Stimulated activated CD8-positive, alpha-beta memory T cell treated with anti-CD3 and anti-CD28 coated beads, Interleukin-15, amount 100 ng/mL, for 1 hour (primary cell): Measurements from ENCODE around the gene ASMTL.
"Not testable (repeated sequence)": the region's sequence is repeated elsewhere in the genome, so short reads cannot be mapped to it uniquely, and the experiment has no call there.

Experiments
- DNase-seq: peaks from one replicate; pipeline ENCODE4 v3.0.0-alpha.2; 2020; ENCODE audit warnings: low read depth

ASMTL gene, protein sequence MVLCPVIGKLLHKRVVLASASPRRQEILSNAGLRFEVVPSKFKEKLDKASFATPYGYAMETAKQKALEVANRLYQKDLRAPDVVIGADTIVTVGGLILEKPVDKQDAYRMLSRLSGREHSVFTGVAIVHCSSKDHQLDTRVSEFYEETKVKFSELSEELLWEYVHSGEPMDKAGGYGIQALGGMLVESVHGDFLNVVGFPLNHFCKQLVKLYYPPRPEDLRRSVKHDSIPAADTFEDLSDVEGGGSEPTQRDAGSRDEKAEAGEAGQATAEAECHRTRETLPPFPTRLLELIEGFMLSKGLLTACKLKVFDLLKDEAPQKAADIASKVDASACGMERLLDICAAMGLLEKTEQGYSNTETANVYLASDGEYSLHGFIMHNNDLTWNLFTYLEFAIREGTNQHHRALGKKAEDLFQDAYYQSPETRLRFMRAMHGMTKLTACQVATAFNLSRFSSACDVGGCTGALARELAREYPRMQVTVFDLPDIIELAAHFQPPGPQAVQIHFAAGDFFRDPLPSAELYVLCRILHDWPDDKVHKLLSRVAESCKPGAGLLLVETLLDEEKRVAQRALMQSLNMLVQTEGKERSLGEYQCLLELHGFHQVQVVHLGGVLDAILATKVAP

DNA sequence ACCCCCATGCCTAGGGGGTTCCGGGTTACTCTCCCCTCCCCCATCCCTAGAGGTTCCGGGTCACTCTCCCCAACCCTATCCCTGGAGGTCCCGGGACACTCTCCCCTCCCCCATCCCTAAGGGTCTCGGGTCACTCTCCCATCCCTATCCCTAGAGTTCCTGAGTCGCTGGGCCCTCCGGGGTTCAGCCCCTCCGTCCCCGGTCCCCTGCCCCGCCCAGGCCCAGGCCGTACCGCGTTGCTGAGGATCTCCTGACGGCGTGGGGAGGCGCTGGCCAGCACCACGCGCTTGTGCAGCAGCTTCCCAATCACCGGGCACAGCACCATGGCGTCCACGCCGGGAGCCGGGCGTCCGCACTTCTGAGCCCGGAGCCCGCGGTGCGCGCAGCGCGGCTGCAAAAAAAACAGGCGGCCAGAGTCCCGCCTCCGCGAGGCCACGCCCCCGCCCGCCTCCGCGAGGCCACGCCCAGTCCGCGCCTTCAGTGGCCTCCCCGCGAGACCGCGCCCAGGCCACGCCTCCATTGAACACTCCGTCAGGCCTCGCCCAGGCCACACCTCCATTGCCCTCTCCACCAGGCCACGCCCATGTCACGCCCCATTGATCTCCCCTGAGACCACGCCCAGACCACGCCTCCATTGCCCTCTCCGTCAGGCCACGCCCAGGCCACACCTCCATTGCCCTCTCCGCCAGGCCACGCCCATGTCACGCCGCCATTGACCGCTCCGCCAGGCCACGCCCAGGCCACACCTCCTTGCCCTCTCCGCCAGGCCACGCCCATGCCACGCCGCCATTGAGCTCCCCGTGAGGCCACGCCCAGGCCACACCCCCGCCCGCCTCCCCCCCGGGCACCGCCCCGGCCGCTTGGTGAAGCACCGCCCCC lies at the start of gene ASMTL:
Gene ASMTL (minus strand): TSS at position 394 of the 879 bp plus-strand sequence. CDS start 69 bp downstream, at position 325.
- peak; percentile 100 for DNase-seq

DNA sequence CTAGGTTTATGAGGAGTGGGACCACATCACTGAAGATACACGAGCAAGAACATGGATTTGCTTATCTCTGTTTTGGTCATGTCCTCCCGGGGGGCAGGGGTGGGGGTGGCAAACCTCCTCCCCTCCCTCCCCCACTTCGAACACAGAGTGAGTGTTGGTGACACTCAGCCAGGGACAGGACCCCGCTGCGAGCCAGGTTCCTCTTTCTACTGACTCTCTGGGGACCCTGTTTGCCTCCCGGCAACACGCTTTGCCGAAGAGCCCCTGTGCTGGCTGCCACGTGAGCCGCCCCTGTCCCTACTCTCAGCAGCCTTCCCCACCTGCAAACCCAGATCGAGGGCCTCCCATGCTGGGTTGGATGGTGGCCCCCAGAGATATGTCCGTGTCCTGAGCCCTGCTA lies 49.5 kb upstream of the ASMTL start:
- DNase-seq = no peak

DNA sequence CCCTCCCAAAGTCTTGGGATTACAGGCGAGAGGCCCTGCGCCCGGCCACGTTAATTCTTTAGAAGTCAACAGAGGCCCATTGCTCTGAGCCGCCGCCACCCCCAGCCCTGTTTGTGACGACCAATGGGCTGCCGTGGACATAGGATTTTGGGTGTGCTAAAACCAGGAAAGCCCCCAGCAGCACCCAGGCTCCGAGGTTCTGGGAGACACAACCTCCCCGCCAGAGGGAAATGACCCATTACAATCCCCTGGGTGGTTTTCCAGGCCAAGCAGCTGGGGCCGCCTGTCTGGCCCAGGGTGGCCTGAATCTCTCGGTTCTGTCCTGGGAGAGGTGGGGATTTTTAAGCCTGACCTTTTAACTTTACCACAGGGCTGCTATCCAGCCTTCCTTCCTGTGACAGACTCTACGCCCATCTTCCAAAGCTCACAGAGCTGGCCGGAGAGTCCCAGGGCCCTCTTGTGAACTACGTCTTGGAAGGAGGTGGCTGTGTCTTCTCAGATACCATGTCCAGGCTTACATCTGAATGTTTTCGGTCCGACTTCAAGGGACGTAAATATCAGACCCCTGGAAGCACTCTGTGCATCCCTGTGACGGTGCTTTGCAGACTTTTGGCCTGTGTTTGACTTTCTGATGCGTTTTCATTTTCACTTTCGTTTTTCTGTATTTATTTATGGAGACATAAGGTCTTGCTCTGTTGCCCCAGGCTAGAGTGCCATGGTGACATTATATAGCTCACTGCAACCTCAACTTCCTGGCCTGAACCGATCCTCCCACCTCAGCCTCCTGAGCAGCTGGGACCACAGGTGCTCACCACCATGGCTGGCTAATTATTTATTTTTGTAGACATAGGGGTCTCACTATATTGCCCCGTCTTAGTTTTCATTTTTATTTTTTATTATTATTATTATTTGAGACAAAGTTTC lies 48.3 kb upstream of the ASMTL start:
- DNase-seq = no peak

DNA sequence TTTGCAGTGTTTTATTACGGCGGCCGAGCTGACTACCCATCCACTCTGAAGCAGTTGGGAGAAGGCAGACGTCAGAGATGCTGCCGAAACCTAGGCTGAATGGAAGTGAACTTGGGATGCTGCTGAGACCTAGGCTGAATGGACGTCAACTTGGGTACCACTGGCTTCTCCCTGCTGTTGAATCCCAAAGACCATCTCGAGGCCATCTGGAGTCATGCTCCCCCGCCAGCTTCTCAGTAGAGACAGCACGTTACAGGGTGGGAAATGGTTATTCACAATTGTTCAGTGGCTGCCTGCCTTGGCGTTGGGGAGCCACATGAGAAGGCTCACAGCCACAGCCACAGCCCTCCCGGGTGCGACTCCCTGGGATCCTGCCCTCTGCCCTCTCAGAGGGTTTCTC lies 43.4 kb upstream of the ASMTL start:
- no peak for DNase-seq

DNA sequence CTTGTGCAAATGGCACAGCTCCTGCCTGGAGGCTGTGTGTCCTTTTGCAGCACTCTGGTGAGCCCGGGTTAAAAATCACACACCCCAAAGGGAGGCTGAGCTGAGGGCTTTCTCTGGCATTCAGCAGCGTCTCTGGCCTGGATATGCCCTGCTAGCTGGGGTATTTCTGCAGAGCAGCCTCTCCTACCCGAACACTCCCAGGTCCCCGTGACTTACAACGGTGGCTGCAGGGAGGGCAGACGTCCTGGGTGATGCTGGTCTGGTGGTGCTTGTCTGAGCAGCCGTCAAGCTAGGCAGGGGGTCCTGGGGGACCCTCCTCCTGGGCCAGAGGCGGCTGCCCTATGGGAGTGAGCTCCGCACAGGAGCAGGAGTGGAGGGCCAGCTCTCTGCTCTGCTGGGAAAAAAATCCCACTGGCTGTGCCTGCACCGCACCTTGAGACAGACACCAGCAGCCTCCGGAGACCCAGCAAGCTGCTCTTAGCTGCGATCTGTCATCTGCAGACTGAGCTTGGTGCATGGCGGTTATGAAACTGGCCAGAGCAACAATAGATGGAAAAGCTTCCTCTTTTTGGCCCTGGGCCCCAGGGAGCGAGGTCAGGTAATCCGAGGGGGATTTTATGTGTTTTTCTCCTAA lies 41.3 kb upstream of the ASMTL start:
- no peak for DNase-seq

DNA sequence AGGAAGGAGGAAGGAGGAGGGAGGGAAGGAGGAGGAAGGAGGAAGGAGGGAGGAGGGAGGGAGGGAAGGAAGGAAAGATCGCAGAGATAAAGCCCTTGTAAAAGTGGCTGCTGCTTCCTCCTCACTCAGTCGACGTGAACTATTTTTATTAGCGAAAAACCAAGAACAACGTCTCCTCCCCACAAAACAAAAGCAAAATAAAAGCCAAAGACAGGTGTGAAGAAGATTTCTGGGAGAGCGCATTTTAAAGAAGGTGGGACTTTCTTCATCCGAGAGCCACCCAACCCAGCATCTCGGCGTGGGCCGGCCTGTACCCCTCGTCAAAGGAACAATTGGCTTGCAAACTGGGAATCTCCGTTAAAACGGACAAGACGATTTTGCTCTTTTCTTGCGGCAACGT lies 40.7 kb upstream of the ASMTL start:
- no peak for DNase-seq

DNA sequence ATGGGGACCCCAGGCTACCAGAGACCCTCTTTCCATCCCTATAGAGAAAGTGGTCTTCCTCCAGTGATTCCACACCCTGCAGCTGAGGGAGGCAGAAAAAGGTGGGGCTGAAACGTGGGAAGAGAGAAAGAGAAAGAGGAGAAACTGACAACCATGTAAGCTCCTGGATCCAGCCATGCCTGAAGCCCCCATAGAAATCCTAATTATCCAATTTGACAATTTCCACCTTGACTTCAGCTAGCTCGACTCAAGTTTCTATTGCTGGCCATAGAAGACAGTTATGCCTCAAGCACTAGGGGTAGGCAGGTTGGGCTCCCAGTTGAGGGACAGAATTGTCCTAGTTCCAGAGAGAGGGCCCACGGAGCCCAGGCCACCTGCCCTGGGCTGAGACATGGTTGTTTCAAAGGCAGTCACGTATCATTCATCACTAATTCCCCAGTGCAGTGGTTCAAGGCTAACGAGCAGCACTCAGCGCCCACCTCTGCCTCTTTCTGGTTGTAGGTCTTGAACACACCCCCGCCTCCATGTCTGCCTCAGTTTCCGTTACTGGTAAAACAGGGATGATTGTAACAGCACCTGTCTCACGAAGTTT lies 39.8 kb upstream of the ASMTL start:
- DNase-seq = no peak

DNA sequence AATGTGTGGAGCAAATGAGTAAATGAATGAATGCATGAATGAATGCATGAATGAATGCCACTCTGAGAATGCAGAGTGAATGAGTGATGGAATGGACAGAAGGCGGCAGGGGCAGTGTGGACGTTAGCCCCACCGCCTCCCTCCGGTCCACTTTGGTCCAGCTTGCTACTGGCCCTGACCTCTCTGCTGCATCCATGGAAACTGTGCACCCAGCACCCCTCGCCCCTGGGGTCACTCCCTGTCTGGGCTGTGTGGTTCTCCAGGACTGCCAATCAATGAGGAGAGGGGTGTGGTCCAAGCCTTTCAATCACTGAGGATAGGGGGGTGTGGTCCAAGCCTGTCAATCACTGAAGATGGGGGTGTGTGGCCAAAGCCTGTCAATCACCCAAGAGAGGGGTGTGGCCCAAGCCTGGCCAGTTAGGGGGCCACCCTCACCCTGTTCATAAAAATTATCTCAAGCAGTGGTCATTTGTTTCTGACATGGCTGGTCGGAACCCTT lies 39.2 kb upstream of the ASMTL start:
- no peak for DNase-seq

DNA sequence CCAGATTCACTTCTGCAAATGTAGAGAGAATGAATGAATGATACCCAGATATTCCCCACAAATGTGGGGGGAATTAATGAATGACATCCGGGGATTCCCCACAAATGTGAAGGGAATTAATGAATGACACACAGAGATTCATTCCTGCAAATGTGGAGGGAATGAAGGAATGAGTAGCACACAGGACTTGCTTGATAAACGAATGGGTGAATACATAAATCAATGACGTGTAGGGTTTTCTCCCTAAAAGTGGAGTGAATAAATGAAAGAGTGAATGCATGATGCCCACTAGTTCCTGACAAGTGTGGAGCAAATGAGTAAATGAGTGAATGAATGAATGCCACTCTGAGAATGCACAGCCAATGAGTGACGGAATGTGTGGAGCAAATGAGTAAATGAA lies 38.5 kb upstream of the ASMTL start:
- DNase-seq = not testable (repeated sequence)

DNA sequence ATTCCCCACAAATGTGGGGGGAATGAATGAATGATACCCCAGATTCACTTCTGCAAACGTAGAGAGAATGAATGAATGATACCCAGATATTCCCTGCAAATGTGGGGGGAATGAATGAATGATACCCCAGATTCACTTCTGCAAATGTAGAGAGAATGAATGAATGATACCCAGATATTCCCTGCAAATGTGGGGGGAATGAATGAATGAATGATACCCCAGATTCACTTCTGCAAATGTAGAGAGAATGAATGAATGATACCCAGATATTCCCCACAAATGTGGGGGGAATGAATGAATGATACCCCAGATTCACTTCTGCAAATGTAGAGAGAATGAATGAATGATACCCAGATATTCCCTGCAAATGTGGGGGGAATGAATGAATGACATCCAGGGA lies 38.0 kb upstream of the ASMTL start:
- not testable (repeated sequence) for DNase-seq

DNA sequence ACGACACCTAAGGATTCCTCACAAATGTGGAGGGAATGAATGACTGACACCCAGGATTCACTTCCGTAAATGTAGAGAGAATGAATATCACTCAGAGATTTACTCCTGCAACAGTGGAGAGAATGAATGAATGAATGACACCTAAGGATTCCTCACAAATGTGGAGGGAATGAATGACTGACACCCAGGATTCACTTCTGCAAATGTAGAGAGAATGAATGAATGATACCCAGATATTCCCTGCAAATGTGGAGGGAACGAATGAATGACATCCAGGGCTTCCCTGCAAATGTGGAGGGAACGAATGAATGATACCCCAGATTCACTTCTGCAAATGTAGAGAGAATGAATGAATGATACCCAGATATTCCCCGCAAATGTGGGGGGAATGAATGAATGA lies 36.6 kb upstream of the ASMTL start:
- DNase-seq = not testable (repeated sequence)

DNA sequence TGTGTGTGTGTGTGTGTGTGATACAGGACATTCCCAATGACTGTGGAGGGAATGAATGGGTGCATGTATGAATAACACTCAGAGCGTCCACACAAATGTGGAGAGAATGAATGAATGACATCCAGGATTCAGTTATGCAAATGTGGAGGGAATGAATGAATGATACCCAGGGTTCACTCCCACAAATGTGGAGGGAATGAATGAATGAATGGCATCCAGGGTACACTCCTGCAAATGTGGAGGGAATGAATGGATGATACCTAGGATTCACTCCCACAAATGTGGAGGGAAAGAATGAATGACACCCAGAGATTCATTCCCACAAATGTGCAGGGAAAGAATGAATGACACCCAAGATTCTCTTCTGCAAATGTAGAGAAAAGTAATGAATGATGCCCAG lies 36.0 kb upstream of the ASMTL start:
- no peak for DNase-seq

DNA sequence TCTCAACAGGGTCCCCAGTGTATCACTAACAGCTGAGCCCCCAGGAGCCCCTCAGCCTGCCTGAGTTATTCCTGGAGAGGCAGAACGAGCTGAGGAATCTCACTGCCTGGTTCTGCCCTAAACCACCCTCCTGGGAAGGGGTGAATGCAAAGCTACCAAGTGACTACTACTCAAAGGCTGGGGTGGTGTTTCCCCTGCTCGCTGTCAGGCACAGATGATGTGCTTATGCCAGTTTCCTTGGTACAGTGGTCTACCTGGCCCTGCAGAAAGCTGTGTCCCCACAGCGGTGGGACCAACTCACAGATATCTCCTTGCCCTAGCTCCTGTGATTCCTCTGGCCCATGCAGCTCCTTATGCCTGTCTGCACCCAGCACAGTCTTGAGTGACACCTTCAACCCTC lies 35.4 kb upstream of the ASMTL start:
- DNase-seq = no peak

DNA sequence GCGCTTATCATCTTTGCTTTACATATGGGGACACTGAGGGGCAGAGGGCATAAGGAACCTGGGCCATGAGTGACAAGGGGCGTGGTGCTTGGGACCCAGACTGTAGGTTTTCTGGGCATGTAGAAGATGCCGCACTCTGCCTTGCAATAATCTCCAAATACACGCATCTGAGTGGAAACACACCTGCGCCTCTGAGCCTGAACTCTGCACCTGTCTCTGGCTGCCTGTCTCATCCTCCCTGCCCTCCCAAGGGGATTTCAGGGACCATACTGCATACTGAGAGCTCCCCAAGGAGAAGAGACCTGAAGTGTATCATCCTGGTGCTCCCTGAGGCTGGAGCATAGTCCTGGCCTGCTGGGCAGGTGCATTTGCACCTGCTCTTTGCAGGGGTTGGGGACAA lies 34.7 kb upstream of the ASMTL start:
- DNase-seq = no peak

DNA sequence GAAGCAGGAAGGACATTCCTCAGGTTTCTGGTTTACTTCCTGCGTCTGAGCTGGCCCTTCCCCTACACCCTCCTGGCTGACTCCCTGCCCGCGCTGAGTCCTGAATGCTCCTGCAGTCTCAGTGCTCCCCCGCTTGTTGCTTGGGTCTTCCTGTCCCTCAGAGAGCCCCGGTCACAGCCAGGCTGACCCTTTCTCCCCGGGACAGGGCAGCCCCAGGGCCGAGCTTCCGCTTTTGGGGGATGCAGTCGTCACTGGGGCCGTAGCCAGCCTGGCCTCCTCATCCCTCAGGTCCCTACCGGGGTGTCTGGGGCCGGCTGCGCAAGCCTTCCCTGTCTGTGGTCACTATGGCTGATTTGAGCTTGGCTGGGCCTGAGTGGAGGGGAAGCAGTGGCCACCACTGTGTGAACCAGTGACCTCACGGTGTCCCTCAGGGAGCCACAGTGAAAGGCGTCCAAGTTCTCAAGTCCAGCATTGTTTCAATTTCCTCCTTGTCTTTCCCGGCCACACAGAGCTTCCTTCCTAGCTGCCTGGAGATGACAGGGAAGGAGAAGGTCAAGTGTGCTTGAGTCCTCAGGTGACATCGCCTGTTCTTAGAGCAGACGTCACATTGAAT lies 34.1 kb upstream of the ASMTL start:
- no peak for DNase-seq

DNA sequence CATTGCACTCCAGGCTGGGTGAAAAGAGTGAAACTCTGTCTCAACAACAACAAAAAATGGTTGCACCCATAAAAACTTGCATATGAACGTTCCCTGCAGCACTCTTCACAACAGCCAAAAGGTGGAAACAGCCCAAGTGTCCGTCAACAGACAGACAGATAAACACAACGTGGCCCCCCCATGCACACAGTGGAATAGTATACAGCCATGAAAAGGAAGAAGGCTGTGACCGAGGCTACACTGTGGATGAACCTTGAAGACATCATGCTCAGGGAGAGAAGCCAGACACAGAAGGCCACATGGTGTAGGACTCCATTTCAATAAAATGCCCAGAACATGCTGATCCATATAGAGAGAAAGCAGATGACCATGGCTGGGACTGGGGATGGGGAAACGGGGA lies 33.5 kb upstream of the ASMTL start:
- no peak for DNase-seq

DNA sequence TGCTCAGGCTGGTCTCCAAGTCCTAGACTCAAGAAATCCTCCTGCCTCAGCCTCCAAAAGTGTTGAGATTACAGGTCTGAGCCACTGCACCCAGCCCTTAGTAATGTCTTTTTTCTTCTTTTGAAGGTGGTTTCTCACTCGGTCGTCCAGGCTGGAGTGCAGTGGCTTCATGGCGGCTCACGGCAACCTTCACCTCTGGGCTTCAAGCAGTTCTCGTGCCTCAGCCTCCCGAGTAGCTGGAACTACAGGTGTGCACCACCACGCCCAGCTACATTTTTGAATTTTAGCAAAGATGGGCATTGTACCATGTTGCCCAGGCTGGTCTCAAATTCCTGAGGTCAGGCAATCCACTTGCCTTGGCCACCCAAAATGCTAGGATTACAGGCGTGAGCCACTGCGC lies 32.3 kb upstream of the ASMTL start:
- DNase-seq = no peak

DNA sequence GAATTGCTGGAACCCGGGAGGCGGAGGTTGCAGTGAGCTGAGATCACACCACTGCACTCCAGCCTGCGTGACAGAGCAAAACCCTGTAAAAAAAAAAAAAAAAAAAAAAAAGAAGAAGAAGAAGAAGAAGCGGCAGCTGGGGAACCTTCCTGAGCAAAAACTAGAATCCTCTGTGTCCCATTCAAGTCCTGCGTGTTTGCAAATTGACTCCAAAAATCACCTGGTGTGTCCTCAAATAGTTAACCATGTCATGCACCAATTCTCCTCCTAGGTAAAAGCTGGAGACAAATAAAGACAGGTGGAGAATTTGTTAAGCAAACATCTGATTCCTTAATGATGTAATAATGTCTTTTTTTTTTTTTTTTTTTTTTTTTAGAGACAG lies 31.9 kb upstream of the ASMTL start:
- DNase-seq = no peak

DNA sequence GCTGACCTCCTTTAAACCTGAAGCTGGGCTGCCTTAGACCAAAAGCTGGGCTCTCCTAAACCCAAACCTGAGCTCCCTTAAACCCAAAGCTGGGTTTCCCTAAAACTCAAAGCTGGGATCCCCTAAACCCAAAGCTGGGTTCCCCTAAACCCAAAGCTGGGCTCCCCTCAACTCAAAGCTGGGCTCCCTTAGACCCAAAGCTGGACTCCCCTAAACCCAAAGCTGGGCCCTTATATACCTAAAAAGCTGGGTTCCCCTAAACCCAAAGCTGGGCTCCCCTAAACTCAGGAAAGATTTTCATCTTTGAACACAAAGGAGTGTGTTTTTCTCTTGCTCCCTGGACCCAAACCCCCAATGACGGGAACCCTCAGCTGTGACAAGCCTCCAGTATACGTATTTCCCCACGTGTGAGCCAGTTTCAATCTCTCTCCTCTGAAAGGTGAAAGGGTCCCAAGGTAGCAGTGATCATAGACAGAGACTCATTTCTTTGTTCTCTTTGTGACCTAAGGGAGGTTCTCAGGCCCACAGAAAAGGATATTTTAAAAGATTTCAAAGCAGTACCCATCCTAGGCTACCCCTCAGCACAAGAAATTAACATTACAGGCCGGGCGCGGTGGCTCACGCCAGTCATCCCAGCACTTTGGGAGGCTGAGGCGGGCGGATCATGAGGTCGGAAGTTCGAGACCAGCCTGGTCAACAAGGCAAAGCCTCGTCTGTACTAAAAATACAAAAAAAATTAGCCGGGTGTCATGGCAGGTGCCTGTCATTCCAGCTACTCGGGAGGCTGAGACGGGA lies 31.3 kb upstream of the ASMTL start:
- DNase-seq = no peak
